ENCODE data around the gene HAUS2. TPM values are rescaled to one million over a fixed set of nuclear protein-coding genes. Genes with fewer than 3 reads are reported as not detected.

The HAUS2 gene
- total and polyA plus RNA-seq, 2 donors from 2014 or later: 6.6 to 17.4 TPM

DNA sequence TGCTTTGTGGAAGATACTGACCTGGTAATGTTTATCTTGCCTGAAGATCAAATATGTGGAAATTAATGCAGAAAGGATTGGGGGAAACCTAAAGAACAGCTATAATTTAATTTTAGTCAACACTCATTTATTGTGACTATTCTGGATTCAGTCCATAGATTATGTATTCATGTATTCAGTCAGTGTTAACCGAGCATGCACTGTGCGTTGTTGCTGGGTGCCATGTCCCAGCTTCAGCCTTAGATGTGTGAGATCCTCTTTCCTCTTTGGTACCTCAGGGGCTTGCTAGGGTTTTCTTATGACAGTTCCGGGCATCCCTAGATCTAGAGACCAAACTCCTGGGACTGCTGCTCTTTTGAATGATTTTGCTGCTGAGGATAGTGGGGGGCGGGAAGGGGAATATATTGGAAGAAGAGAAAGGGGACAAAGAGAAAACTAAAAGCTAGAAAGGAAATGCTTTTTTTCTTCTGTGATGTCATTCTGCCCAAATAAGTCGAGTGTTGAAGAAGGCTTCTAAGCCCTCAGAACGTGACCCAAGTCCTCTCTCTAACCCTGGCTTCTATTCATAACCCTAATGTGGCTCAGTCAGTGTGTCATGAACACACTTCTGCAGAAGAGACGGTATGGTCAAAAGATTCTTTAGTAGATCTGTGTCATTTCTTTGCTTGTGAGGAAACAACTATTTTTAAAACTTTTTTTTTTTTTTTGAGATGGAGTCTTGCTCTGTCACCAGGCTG is 60.3 kb downstream of the HAUS2 start:
- no peak for FAIRE-seq
- Histone ChIP-seq H3K4me3 (ENCODE audit: low read length in 3 of 3) (no peak overlapping the region), H3K9ac (ENCODE audit: low read length in 3 of 3) (no peak overlapping the region), H3K4me1 (ENCODE audit: control insufficient read depth in 2 of 3, insufficient read depth in 2 of 3, low read depth in 1 of 3, low read length in 3 of 3) (peaks cover 0 to 6% (median 0%) of the 10 kb centered on the region in 3 donors), H3K9me3 (ENCODE audit: control insufficient read depth in 2 of 3, insufficient read depth in 1 of 3, low read length in 3 of 3) (no peaks in the 10 kb centered on the region), H3K27me3 (ENCODE audit: control insufficient read depth, insufficient read depth, low read length) (no peaks in the 10 kb centered on the region), H3K36me3 (ENCODE audit: control insufficient read depth in 2 of 3, insufficient read depth in 3 of 3, low read length in 3 of 3) (no peaks in the 10 kb centered on the region), H3K27ac (ENCODE audit: low read depth in 2 of 2, low read length in 2 of 2) (peak overlapping the region in 1 of 2 donors; percentile 17)
- DNase-seq: no peak
- TF ChIP-seq CTCF (IDR thresholded peaks at IDR 0.05; ENCODE audit: borderline replicate concordance, extremely low read depth, insufficient read depth): no peak
- intact Hi-C loops (cut with DNase I): no loop called here

- Histone ChIP-seq H3K27ac (ENCODE audit: low read depth in 2 of 2, low read length in 2 of 2) (no peak overlapping the region), H3K9me3 (ENCODE audit: control insufficient read depth in 2 of 3, insufficient read depth in 1 of 3, low read length in 3 of 3) (no peaks in the 10 kb centered on the region), H3K9ac (ENCODE audit: low read length in 3 of 3) (no peak overlapping the region), H3K4me3 (ENCODE audit: low read length in 3 of 3) (no peak overlapping the region), H3K36me3 (ENCODE audit: control insufficient read depth in 2 of 3, insufficient read depth in 3 of 3, low read length in 3 of 3) (no peaks in the 10 kb centered on the region), H3K4me1 (ENCODE audit: control insufficient read depth in 2 of 3, insufficient read depth in 2 of 3, low read depth in 1 of 3, low read length in 3 of 3) (peaks cover 0 to 4% (median 0%) of the 10 kb centered on the region in 3 donors), H3K27me3 (ENCODE audit: control insufficient read depth, insufficient read depth, low read length) (no peaks in the 10 kb centered on the region)
- FAIRE-seq (no peak), DNase-seq (no peak)
- no peak for TF ChIP-seq CTCF (IDR thresholded peaks at IDR 0.05; ENCODE audit: borderline replicate concordance, extremely low read depth, insufficient read depth)
- intact Hi-C loops (cut with DNase I): no loop called here
Measured at GRCh38 chr15:42611532-42611931, 62.9 kb downstream of the HAUS2 start.

- H3K9ac ChIP-seq (ENCODE audit: low read length in 3 of 3): no peak overlapping the region
- no peak for DNase-seq
- H3K4me1 ChIP-seq (ENCODE audit: control insufficient read depth in 2 of 3, insufficient read depth in 2 of 3, low read depth in 1 of 3, low read length in 3 of 3): peaks cover 0 to 4% (median 0%) of the 10 kb centered on the region in 3 donors
- no peaks in the 10 kb centered on the region for H3K27me3 ChIP-seq (ENCODE audit: control insufficient read depth, insufficient read depth, low read length)
- no peaks in the 10 kb centered on the region for H3K36me3 ChIP-seq (ENCODE audit: control insufficient read depth in 2 of 3, insufficient read depth in 3 of 3, low read length in 3 of 3)
- no peak for TF ChIP-seq CTCF (IDR thresholded peaks at IDR 0.05; ENCODE audit: borderline replicate concordance, extremely low read depth, insufficient read depth)
- H3K27ac ChIP-seq (ENCODE audit: low read depth in 2 of 2, low read length in 2 of 2): no peak overlapping the region
- H3K4me3 ChIP-seq (ENCODE audit: low read length in 3 of 3): no peak overlapping the region
- no peaks in the 10 kb centered on the region for H3K9me3 ChIP-seq (ENCODE audit: control insufficient read depth in 2 of 3, insufficient read depth in 1 of 3, low read length in 3 of 3)
- no peak for FAIRE-seq
- intact Hi-C loops (cut with DNase I): no loop called here
Measured at GRCh38 chr15:42612367-42612912, 63.8 kb downstream of the HAUS2 start.

All from kidney (tissue), 14 donors.